ENCODE data around the gene AGER.
"Not testable (repeated sequence)": the region's sequence is repeated elsewhere in the genome, so short reads cannot be mapped to it uniquely, and the experiment has no call there.

Gene AGER

DNA sequence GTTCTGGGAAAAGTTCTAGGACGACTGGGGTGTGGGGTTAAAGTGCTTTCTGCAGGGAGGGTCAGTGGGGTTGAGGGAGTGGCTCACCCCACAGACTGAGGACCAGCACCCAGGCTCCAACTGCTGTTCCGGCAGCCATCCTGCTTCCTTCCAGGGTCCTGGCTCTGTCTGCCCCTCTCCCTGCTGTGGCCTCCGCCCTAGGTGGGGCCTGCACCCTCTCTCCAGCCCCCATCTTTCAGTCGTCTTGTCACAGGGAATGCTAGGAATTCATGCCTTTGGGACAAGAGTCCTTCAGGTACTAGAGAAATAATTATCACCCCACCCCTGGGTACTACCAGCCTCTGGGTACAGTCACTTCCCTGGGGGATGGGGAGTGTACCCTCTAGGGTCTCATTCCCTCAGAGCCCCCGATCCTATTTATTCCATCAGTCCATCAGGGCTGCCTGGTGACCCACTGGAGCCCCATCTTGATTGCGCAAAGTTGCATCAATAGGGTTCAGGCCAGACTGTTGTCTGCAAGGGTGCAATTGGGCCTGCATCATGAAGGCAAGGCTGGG is at the start of gene AGER:
TSS of gene AGER (minus strand) at position 170 of the 557 bp plus-strand sequence. CDS start at position 139, 31 bp downstream.
- no peak for DNase-seq (ENCODE audit: low read depth in 2 of 2)

DNA sequence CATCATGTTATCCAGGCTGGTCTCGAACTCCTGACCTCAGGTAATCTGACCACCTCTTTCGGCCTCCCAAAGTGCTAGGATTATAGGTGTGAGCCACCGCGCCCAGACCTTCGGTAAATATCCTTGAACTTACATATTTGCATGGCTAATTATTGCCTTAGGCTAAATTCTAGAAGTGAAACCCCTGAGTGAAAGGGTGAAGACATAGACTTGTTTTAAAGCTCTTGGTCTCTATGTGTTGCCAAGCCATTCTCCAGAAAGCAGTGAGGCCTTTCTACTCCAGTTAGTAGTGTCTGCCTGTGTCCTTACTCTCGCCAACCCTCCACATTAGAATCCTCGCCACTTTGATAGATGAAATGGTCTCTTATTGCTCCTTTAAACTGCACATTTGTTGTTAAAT is 42.4 kb upstream of the AGER start:
- DNase-seq (ENCODE audit: low read depth in 2 of 2) = no peak

DNA sequence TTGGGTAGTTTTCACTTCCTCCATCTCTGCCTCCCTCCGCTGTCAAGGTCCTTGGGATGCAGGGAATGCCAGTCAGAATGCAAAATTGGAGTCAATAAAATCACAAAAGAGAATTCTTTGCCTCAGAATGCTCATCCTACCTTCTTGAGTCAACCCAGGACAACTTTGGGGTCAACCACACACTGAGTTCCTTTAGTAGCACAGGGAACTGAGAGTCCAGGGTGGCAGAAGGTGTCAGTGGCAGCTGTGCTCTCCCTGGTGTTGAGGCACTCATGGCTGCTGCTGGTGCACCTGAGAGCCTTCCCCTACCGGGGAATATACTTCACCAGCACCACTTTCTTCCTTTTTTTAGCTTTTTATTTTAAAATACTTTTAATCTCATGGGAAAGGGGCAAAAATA is 40.6 kb upstream of the AGER start:
- DNase-seq (ENCODE audit: low read depth in 2 of 2) = no peak

DNA sequence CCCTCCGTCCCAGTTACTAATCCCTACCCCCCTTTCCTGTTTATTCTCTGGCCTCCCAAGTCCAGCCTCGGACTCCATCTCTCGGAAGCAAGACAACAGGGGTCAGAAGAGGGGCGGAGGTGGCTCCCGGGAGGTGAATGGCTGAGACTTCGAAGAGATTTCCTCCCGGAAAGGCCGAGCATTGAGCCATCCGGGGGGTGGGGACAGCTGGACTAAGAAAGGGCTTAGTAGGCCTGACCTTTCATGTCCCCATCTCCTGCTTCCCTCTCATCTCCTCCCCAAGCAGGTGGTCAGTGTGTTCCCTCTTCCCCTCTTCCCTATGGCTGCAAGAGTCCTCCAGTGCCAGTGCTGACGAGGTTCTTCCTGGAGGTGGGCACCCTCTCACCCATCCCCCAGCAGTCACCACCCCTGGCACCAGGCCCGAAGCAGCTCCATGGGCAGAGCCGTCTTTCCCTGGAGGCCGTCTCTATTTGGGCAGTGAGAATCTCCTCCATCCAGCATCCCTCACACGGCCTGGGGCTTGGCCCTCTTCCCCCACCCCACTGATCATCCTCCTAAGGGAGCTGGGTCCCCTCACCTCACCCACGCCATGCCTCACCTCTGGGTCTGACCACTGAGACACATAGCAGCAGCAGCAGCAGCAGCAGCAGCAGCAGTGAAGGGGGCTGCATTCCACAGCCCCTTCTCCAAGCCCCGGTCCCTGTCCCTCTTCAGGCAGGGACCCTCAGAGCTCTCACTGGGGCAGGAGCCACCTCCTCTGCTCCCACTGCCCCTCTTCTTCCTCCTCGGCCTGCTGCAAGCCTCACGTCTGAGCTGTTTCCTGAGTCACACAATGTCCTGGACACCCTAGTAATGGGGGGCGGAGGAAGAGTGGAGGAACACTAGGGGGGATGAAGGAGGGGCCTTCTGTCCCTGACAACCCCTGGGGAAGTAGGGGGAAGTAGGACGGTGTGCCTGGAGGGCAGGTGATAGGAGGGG is 39.5 kb upstream of the AGER start, which contains the start of gene NOTCH4:
TSS of gene NOTCH4 (minus strand) at position 810 of the 978 bp plus-strand sequence. CDS start at position 671, 139 bp downstream.
- no peak for DNase-seq (ENCODE audit: low read depth in 2 of 2)

DNA sequence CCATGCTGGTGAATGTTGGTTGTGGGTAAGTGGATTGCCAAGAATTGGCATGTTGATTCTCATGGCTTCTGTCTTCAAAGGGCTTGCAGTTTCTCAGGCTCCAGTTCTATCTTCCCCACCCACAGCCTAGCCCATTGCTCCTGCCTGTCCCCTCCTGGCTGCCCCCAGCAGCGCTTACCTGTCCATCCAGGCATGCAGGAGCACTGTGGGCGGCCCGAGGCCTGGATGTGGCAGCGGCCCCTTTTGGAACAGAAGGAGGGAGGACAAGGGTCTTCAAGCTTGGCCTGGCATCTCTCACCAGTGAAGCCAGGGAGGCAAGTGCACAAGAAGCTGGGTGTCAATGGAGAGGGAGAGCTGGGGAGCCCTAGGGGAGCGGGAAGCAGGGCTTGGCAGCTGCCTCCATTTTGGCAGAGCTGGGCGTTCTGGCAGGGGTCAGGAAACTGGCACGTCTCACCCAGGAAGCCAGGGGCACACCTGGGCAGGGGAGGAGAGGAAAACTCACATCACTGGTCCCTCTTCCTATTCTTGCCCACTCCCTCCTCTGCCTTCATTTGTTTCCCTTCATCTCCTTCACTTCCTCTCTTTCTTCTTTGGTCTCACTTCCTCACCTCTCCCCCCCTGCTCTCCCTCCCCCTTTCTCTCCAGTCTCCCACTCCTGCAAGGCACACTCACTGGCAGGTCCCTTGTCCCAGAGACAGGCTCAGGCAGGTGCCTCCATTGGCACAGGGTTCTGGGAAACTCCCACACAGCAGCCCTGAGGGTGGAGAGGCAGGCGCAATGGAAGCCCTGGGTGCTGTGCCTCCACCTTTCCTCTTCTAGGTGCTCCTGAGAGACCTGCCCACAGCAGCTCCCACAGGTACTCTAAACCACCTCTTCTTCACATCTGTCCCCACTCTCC is 38.5 kb upstream of the AGER start:
- no peak for DNase-seq (ENCODE audit: low read depth in 2 of 2)

DNA sequence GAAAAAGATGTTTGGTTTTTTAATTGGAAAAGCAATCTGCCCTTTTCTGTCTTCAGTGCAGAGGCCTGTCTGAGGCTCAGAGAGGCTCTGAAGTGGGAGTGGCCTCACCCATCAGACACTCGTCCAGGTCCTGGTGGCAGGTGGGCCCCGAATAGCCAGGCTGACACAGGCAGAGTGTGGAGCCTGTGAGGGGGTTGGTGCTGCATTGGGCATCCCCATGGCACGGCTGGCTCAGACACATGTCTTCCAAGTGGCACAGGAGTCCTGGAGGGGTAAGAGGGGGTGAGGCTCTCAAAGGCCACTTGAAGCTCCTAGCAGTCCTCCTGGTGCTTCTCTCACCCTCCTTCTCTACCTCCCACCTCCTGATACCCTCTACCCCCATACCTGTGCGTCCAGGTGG is 36.0 kb upstream of the AGER start:
- no peak for DNase-seq (ENCODE audit: low read depth in 2 of 2)

DNA sequence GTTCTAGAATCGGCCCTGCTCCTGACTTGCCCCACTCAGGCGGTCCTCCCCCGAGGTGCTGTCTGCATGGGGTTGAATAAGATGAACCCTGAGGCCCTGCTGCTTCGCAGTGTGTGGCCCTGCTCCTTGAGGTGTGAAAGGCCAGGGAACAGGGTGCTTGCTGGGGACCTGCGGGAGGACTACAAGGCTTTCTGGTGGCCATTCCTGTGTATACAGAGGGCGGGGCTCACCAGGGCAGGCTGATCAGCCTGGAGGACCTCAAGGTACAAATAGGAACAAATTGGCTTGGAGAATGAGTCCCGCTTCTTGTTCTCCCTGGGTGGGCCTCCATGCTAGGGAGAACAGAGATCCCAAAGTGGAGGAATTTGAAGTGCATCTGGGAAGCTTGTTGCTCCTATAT is 34.1 kb upstream of the AGER start:
- DNase-seq (ENCODE audit: low read depth in 2 of 2) = no peak

DNA sequence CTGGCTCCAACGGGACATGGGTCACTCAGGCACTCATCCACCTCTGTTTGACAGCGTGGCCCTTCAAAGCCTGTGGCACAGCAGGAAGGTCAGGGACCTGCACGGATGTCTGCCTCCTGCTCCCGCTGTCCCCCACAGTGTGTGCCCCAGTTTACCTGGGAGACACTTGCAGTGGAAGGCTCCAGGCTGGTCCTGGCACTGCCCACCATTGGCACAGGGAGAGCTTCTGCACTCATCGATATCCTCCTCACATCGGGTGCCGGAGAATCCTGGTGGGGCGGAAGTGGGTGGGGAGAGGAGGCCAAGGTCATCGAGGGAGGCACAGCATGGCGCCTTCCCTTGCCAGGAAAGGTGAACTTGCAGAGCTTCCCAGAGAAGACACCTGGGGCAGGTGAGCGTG is 32.9 kb upstream of the AGER start:
- no peak for DNase-seq (ENCODE audit: low read depth in 2 of 2)

DNA sequence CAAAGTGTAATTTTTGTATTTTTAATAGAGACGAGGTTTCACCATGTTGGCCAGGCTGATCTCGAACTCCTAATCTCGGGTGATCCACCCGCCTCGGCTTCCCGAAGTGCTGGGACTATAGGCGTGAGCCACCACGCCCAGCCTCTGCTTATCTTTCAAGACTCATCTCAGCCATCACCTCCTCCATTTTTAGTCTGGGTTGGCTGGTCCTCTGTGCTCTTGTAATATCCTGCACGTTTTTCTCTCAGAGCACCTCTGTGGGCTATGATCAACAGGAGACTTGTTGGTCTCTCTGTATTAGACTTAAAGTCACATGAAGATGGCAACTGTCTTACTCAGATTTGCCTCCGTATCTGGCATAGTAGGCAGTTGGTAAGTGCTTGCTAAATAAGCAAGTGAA is 32.2 kb upstream of the AGER start:
- DNase-seq (ENCODE audit: low read depth in 2 of 2) = no peak

DNA sequence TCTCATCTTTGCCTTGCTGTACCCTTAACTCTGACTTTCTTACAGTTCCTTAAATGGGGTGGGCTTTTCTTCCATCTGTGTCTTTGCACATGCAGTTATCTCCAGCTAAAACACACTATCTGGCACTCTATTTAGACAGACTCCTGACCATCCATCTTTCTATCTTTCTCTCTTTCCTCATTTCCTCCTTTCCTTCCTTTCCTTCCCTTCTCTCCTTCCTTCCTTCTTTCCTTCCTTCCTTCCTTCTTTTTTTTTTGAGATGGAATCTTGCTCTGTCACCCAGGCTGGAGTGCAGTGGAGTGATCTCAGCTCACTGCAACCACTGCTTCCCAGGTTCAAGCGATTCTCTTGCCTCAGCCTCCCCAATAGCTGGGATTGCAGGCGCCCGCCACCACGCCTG is 31.6 kb upstream of the AGER start:
- DNase-seq (ENCODE audit: low read depth in 2 of 2) = no peak

DNA sequence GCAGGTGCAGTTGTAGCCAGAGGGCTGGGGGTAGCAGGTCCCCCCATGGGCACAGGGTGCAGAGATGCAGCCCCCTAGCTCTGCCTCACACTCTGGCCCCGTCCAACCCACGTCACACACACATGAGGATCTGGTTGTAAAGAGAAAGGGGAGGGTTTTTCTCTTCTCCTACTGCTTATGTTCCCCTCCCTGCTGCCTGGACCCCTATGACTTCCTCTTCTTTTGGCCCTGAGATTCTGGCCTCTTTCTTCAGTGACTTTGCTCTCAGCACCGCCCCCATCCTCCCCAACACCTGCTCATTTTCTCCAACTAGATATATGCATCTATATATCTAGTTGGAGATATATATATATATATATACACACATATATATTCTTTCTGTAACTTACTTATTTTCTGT is 30.1 kb upstream of the AGER start:
- DNase-seq (ENCODE audit: low read depth in 2 of 2) = no peak

DNA sequence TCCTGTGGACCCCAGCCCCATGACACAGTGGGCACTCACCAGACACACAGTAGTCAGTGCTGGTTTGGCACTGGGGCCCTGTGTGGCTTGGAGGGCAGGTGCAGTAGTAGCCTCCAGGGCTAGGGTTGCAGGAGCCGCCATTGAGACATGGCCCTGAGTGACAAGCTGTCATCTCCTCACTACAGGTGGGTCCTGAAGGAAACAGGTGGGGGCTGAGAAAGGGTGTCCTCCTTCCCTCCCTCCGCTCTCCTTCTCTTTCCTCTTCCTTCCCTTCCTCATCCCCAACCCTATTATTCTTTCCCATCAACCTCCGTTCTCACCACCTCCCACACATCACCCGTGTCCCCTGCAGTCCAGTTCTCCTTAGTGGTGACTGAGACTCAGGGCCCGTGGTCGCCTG is 29.6 kb upstream of the AGER start:
- DNase-seq (ENCODE audit: low read depth in 2 of 2) = no peak

DNA sequence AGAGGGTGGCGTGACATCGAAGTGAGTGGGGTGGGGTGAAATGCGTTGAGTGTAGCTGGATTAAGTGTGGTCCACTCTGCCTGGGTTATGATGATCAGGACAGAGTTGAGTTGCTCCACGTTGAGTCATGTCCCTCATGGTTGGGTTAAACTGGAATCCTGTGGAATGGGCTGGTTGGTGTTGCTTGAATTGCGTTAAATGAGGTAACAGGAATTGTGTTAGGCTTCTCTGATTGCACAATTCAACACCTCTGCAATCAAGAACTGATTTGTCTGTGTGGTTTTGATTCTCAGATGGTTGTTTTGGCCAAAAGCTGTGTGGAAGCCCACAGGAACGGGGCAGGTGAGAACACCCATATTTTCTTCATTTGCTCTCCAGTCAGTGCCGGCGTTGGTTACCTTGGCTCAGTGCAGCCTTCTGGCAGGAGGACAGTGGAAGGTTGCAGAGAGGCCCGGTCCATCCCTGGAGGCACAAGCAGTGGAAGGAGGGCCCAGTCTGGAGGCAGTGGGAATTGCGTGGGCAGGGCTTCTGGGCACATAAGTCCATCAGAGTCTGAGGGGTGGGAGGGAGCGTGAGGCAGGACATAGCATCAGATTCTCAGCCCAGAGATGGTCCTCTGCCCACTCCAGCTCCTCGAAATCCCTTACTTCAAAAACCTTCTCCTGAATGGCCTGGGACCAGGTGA is 28.2 kb upstream of the AGER start:
- DNase-seq (ENCODE audit: low read depth in 2 of 2) = no peak

DNA sequence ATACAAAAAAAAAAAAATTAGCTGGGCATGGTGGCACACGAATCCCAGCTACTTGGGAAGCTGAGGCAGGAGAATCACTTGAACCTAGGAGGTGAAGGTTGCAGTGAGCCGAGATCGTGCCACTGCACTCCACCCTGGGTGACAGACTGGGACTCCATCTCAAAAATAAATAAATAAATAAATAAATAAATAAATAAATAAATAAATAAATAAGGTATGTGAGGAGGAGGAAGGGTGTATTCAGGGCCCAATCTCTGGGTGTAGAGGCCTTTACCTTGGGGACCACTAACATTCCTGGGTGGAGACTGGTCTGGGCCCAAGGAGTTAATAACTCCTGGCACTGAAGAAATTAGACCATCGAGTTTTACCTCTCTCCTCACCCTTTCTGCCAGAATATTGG is 27.4 kb upstream of the AGER start:
- not testable (repeated sequence) for DNase-seq (ENCODE audit: low read depth in 2 of 2)

DNA sequence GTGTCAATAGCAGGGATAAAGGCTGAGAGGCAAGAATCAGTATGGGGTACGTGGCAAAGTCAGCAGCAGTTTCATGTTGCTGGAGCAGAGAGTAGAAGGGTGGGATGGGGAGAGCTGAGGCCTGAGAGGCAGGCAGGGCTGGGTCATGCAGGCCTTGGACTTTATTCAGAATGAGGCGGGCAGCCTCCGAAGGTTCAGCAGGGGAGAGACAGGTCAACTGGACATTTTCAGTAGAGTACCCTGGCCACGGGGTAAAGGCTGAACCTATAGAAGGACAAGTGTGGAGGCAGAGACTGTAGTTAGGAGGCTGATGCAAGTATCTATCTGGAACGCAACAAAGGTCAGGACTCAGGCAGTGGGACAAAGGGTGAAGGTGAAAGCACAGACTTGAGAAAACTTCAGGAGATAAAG is 26.1 kb upstream of the AGER start:
- DNase-seq (ENCODE audit: low read depth in 2 of 2) = no peak

DNA sequence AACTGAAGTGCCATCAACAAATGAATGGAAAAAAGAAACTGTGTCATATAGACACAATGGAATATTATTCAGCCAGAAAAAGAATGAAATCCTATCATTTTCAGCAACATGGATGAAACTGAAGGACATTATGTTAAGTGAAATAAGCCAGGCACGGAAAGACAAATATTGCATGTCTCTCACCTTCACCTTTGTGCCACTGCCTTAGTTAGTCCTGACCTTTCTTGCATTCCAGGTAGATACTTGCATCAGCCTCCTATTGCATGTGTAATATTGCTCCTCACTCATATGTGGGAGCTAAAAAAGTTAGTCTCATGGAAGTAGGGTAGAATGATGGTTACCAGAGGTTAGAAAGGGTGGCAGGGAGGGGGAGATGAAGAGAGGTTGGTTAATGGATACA is 24.9 kb upstream of the AGER start:
- no peak for DNase-seq (ENCODE audit: low read depth in 2 of 2)

DNA sequence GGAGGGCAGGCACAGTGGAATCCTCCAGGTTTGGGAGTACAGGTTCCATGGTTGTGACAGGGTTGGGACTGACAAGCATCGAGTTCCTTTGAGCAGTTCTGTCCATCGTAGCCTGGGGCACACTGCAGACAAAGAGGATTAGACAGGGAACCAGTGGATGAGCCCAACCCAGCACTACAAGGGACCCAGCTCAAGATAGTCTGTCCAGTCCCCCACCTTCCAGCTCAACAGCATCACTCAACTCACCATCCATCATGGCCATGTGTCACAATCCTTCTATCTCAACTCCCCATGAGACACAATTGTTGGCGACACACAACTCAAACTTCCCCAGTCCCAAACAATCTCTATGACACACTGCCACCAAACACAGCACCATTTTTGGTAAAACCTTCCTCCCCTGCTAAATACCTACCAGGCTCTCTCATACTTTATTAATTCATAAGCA is 20.2 kb upstream of the AGER start:
- no peak for DNase-seq (ENCODE audit: low read depth in 2 of 2)

DNA sequence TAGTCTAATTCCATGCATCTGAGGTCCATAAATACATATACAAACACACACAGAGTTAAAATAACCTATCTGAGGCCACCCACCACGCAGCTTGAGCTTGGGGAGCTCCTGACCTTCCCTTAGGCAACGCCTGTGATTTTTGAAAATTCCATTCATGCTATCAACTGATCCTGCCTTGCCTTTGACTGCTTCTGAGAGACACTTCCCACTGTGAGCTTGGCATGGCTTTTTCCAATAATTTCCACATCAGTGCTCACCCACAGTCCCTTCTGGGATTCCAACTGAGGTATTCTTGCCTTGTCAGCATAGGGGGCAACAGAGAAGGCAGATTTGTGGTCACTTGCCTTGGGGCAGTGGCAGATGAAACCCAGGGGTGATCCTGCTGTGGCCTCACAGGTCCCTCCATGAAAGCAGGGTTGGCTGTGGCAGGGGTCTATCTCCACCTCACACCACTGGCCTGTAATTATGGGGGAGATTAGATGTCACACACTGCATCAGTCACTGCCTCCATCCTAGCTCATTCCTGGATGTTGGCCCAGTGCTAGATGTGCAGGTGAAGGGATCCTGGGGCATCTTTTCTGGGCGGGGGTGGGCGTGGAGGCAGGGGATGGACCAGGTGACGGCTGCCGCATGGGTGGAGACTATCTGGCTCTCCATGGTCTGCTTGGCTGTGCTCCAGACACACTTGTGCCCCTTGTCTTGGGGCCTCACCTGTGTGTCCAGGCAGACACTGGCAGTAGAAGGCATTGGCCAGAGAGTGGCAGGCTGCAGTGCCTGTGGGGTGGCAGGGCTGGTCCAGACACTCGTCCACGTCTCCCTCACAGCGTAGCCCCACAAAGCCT is 19.6 kb upstream of the AGER start:
- no peak for DNase-seq (ENCODE audit: low read depth in 2 of 2)

DNA sequence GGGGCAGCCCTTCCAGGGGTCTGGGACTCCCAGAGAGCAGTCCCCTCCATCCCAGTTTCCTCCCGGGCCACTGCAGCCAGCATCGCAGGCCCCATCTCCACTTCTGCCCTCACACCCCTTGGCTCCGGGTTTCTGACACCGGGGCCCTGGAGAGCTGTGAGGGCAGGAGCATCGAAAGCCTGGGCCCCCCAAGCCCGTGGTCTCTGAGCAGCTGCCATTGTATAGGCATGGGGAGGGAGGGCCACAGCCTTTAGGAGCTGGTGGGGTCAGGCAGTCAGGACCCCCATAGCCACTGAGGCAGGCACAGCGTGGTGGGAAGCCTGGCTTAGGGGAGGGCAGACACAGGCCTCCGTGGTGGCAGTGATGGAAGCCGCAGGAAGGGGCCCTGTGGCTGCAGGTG is 18.1 kb upstream of the AGER start:
- no peak for DNase-seq (ENCODE audit: low read depth in 2 of 2)

DNA sequence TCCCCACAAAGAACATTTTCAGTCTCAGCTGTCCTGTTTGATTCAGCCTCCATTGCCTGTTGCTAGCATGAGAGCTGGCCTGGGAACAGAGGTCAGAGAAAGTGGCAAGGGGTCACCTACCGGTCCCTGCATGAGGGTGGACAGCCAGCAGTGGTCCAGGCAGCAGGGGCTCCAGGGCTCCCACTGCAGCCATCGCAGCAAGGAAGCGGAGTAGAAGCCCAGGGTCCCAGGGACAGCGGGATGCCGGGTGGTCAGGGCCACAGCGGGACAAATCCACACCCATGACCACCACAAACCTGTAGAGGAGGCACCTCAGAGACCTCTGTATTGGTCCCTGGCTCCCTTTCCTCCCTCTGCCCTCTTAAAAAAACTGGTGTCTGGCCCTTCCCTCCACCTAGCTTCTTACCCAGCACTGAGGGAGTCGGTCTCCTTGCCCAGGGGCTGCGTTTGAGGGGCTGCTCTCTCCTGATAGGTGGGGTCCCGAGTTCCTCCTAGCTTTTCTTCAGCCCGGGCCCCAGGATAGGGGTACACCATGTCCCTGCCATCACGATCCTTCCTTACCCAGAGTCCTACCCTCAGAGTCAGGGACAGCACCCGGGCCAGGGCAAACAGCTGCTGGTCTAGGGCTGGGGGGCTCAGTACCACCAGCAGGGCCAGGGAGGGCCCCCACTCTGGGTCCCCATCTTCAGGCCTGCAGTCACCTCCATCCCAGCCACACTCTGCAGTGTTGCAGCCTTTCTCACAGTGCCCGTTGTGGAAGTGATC is 16.8 kb upstream of the AGER start:
- DNase-seq (ENCODE audit: low read depth in 2 of 2) = no peak
